HG03175 (cell line): ENCODE results near the gene SMIM20.

Experiments used
- ATAC-seq: cut with Tn5 transposase; IDR thresholded peaks from one replicate; pipeline ENCODE4 v1.9.1; 2021; ENCODE audit warnings: mild to moderate bottlenecking, moderate library complexity; ENCODE audit not compliant: unreplicated experiment

SMIM20 gene

GRCh38 chr4:25951390-25951952, 37.5 kb downstream of the SMIM20 start:
- ATAC-seq: no peak

- ATAC-seq: no peak
Measured at GRCh38 chr4:25953740-25954139, 39.7 kb downstream of the SMIM20 start.

GRCh38 chr4:25954293-25954904, 40.4 kb downstream of the SMIM20 start:
- no peak for ATAC-seq

GRCh38 chr4:25955705-25956104, 41.7 kb downstream of the SMIM20 start:
- ATAC-seq: no peak

- ATAC-seq: no peak
Measured at GRCh38 chr4:25956260-25956659, 42.2 kb downstream of the SMIM20 start.

GRCh38 chr4:25958110-25958509, 44.1 kb downstream of the SMIM20 start:
- no peak for ATAC-seq

GRCh38 chr4:25962393-25962792, 48.4 kb downstream of the SMIM20 start:
- ATAC-seq: no peak

GRCh38 chr4:25965629-25966028, 51.6 kb downstream of the SMIM20 start:
- ATAC-seq: no peak

- ATAC-seq: no peak
Measured at GRCh38 chr4:25966171-25966570, 52.2 kb downstream of the SMIM20 start.

- ATAC-seq: no peak
Measured at GRCh38 chr4:25969374-25970155, 55.5 kb downstream of the SMIM20 start.

- no peak for ATAC-seq
Measured at GRCh38 chr4:25970226-25970675, 56.2 kb downstream of the SMIM20 start.

- ATAC-seq: no peak
Measured at GRCh38 chr4:25970691-25971432, 56.8 kb downstream of the SMIM20 start.

- ATAC-seq: no peak
Measured at GRCh38 chr4:25972366-25972765, 58.3 kb downstream of the SMIM20 start.

- ATAC-seq: no peak
Measured at GRCh38 chr4:25972984-25973745, 59.1 kb downstream of the SMIM20 start.

GRCh38 chr4:25976780-25977179, 62.8 kb downstream of the SMIM20 start:
- no peak for ATAC-seq

GRCh38 chr4:25977397-25978170, 63.6 kb downstream of the SMIM20 start:
- ATAC-seq: no peak

- ATAC-seq: no peak
Measured at GRCh38 chr4:25978327-25978726, 64.3 kb downstream of the SMIM20 start.
